Mucosa of rectum (tissue), 2 donors: Measurements from ENCODE around the gene GARNL3.

ENCODE experiments used
- H3K27ac ChIP-seq, 2 donors: one replicate each; pipeline ENCODE4 v1.7.0; 2013; ENCODE audit warnings: inconsistent platforms in 2 of 2, low read depth in 2 of 2, low read length in 2 of 2
- H3K27me3 ChIP-seq, 2 donors: one replicate each; pipeline ENCODE4 v1.7.0; 2013; ENCODE audit warnings: low read length in 2 of 2; ENCODE audit not compliant: control insufficient read depth in 2 of 2, insufficient read depth in 2 of 2
- H3K36me3 ChIP-seq, 2 donors: one replicate each; pipeline ENCODE4 v1.7.0; 2013; ENCODE audit warnings: low read length in 2 of 2; ENCODE audit not compliant: control insufficient read depth in 2 of 2, insufficient read depth in 2 of 2
- H3K4me1 ChIP-seq, 2 donors: one replicate each; pipeline ENCODE4 v1.7.0; 2013; ENCODE audit warnings: low read length in 2 of 2, mild to moderate bottlenecking in 1 of 2; ENCODE audit not compliant: control insufficient read depth in 2 of 2, insufficient read depth in 2 of 2
- H3K4me3 ChIP-seq, 2 donors: one replicate each; pipeline ENCODE4 v1.7.0; 2013; ENCODE audit warnings: low read length in 2 of 2
- H3K9ac ChIP-seq, 2 donors: one replicate each; pipeline ENCODE4 v1.7.0; 2013; ENCODE audit warnings: low read length in 2 of 2, low read depth in 1 of 2, mild to moderate bottlenecking in 1 of 2
- H3K9me3 ChIP-seq, 2 donors: one replicate each; pipeline ENCODE4 v1.7.0; 2013; ENCODE audit warnings: low read length in 2 of 2; ENCODE audit not compliant: control insufficient read depth in 2 of 2
- donor health status: healthy.
- donor health status: Normal muscosa, but diverticular disease.

GARNL3 gene

GRCh38 chr9:127290561-127291065, 26.0 kb downstream of the GARNL3 start:
- Histone ChIP-seq H3K36me3 (no peaks in the 10 kb centered on the region), H3K27ac (no peak overlapping the region), H3K4me1 (peaks cover 0 to 2% of the 10 kb centered on the region in 2 donors)

DNA sequence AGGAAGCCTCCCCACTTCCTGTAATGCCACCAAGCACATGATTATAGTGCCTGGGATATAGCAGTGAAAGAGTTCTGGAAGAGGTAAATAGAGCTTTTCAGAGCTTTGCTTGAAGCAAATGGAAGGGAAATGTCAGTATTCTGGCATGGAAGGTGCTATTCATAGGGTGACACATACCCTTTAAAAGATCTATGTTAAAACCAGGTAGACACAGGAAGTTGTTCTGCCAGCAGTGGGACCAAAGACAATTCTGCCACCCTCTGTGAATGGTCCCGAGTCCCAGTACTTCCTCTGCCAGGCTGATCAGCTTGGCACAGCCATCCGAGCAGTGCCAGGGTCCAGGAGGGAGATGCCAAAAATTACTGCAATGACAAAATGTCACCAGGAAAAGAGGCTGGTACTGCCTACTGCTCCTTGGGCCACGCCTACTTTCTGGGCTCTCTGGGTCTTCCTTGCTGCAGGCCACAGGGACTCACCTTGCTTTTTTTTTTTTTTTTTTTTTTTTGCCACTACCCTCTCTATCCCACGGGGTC, 26.7 kb downstream of the GARNL3 start:
- no peak overlapping the region for H3K9ac ChIP-seq
- H3K27me3 ChIP-seq: no peaks in the 10 kb centered on the region
- no peaks in the 10 kb centered on the region for H3K36me3 ChIP-seq
- peaks cover 0 to 2% of the 10 kb centered on the region in 2 donors for H3K4me1 ChIP-seq
- no peak overlapping the region for H3K4me3 ChIP-seq
- H3K27ac ChIP-seq: no peak overlapping the region
- no peaks in the 10 kb centered on the region for H3K9me3 ChIP-seq

More at GRCh38 chr9:127290561-127291065, 26.0 kb downstream of the GARNL3 start:
- Histone ChIP-seq H3K4me3 (no peak overlapping the region), H3K27me3 (no peaks in the 10 kb centered on the region), H3K9me3 (no peaks in the 10 kb centered on the region), H3K9ac (no peak overlapping the region)

DNA sequence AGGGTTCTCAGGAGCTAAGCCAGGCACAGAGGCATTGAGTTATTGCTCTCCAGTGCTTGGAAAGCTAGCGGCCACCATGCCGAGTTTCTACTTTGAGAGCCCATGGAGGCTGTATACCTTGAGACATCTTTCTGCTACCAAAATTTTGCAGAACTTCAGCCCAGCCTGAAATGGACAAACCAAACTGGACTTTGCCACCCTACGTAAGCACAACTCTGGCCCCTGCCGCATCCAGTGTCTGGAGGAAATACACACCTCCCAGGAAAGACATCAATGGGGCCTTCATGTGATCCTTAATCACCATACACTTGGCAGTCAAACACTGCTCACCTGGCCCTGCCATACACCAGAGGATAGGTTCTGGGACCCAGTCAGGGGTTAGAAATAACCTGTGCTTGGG, 27.8 kb downstream of the GARNL3 start:
- Histone ChIP-seq H3K4me1 (peaks cover 0 to 2% of the 10 kb centered on the region in 2 donors), H3K36me3 (no peaks in the 10 kb centered on the region), H3K27ac (no peak overlapping the region), H3K9me3 (no peaks in the 10 kb centered on the region), H3K4me3 (no peak overlapping the region), H3K9ac (no peak overlapping the region), H3K27me3 (no peaks in the 10 kb centered on the region)

GRCh38 chr9:127293328-127293727, 28.8 kb downstream of the GARNL3 start:
- Histone ChIP-seq H3K4me1 (peaks cover 0 to 2% of the 10 kb centered on the region in 2 donors), H3K27ac (no peak overlapping the region), H3K27me3 (no peaks in the 10 kb centered on the region), H3K9ac (no peak overlapping the region), H3K9me3 (no peaks in the 10 kb centered on the region), H3K36me3 (no peaks in the 10 kb centered on the region), H3K4me3 (no peak overlapping the region)

DNA sequence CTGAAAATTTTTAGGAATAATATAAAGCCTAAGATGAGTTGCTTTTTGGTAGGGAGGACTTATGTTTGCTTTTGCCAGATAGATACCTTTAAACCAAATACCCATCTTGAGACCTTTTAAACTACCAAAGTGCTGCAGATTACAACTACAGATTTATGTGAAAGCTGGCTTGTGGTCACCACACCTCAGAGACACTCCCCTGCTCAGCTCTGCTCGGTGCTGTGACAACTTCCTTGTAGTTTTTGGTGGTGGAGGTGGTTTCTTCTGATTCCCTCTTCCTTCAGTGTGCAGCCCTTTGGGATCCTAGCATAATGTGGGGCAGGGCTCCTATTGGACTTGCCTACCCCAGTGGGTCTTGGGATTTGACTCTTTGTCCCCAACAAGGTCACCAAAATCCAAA, 29.2 kb downstream of the GARNL3 start:
- no peaks in the 10 kb centered on the region for H3K9me3 ChIP-seq
- no peak overlapping the region for H3K4me3 ChIP-seq
- H3K27ac ChIP-seq: no peak overlapping the region
- H3K27me3 ChIP-seq: no peaks in the 10 kb centered on the region
- peaks cover 0 to 2% of the 10 kb centered on the region in 2 donors for H3K4me1 ChIP-seq
- H3K9ac ChIP-seq: no peak overlapping the region
- H3K36me3 ChIP-seq: no peaks in the 10 kb centered on the region

DNA sequence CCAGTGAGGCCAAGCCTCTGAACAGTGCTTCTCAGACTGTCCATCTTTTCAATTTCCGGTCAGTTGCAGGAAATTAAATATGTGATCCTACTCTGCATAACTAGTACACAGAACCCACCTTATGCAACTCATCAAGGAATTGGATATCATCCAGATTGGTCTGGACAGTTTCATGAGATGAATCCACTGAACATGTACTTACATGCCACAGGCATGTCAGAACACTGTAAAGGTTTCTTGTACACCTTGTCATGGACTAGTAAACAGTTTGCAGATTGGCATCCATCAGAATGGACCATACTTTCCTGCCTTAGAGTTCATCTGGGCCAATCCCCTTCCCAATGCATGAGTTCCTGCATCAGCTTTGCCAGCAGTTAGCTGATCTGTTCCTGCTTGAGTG, 30.4 kb downstream of the GARNL3 start:
- no peaks in the 10 kb centered on the region for H3K27me3 ChIP-seq
- no peaks in the 10 kb centered on the region for H3K9me3 ChIP-seq
- H3K27ac ChIP-seq: no peak overlapping the region
- no peaks in the 10 kb centered on the region for H3K36me3 ChIP-seq
- no peak overlapping the region for H3K9ac ChIP-seq
- H3K4me3 ChIP-seq: no peak overlapping the region
- peaks cover 0 to 2% of the 10 kb centered on the region in 2 donors for H3K4me1 ChIP-seq

GRCh38 chr9:127300886-127301447, 36.4 kb downstream of the GARNL3 start:
- Histone ChIP-seq H3K4me1 (no peaks in the 10 kb centered on the region), H3K27me3 (no peaks in the 10 kb centered on the region), H3K9ac (no peak overlapping the region), H3K36me3 (no peaks in the 10 kb centered on the region), H3K9me3 (no peaks in the 10 kb centered on the region), H3K4me3 (no peak overlapping the region), H3K27ac (no peak overlapping the region)

DNA sequence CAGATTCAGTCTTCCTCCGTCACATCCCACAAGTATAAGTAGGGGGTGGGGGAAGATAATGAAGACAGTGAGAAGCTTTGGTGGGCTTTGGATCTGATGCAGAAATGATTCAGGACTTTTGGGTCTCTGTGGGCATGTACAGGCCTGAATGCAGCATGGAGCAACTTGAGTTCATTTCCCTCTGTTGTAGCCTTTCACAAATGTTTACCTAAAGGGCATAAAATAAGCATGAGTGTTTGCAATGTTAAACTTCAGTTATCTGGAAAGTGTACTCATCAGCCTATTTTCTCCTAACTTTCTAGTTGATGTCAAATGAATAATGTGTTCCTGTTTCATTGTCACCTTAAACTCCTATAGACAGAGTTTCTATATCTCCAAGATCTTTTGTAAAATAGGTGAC, 39.3 kb downstream of the GARNL3 start:
- Histone ChIP-seq H3K27ac (no peak overlapping the region), H3K9ac (no peak overlapping the region)

GRCh38 chr9:127305206-127305837, 40.7 kb downstream of the GARNL3 start:
- H3K36me3 ChIP-seq: no peaks in the 10 kb centered on the region
- H3K27me3 ChIP-seq: no peaks in the 10 kb centered on the region

More for the DNA sequence above, 39.3 kb downstream of the GARNL3 start:
- Histone ChIP-seq H3K9me3 (no peaks in the 10 kb centered on the region), H3K36me3 (no peaks in the 10 kb centered on the region), H3K27me3 (no peaks in the 10 kb centered on the region), H3K4me1 (no peaks in the 10 kb centered on the region), H3K4me3 (no peak overlapping the region)

DNA sequence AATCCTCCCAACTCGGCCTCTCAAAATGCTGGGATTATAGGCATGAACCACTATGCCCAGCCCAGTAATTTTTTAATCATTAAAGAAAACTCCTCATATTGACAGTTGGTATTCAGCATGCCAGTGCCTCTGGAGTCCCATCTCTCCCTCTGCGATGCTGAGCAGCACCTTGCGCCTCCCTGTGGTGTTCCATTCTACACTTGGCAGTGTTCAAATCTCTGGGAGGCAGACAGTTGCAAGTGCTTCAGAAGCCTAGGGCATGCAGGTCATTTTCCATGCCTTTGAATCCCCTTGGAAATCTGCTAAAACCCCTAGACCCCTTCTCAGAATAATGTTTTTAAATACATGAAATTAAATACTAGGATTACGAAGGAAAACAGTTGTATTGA, 41.3 kb downstream of the GARNL3 start:
- Histone ChIP-seq H3K27ac (no peak overlapping the region), H3K4me1 (no peaks in the 10 kb centered on the region), H3K9me3 (no peaks in the 10 kb centered on the region), H3K4me3 (no peak overlapping the region), H3K36me3 (no peaks in the 10 kb centered on the region), H3K27me3 (no peaks in the 10 kb centered on the region), H3K9ac (no peak overlapping the region)

More at GRCh38 chr9:127305206-127305837, 40.7 kb downstream of the GARNL3 start:
- no peaks in the 10 kb centered on the region for H3K9me3 ChIP-seq
- no peak overlapping the region for H3K9ac ChIP-seq
- no peak overlapping the region for H3K27ac ChIP-seq
- H3K4me3 ChIP-seq: no peak overlapping the region
- H3K4me1 ChIP-seq: no peaks in the 10 kb centered on the region
